ENCODE data around the gene PRXL2C. TPM values are rescaled to one million over a fixed set of nuclear protein-coding genes. Genes with fewer than 3 reads are reported as not detected.

The PRXL2C gene
- total and polyA plus RNA-seq, 9 of the 15 experiments (the other 6 are each of a cell fraction or from before 2014, with no cell fraction given), result 3.6 to 15.3 (median 10.6) TPM

- no peaks in the 10 kb centered on the region; the same call in 2 of the 3 replicates for H3K79me2 ChIP-seq (ENCODE audit: control insufficient read depth, insufficient read depth, low read length)
- no peaks in the 10 kb centered on the region for H3K9me1 ChIP-seq (ENCODE audit: control insufficient read depth, insufficient read depth, low read length)
- H4K20me1 ChIP-seq (replicated peaks; ENCODE audit: control insufficient read depth, insufficient read depth, low read length), result peaks cover 5% of the 10 kb centered on the region; the same call in 1 of the 2 replicates
- H3K9ac ChIP-seq (ENCODE audit: insufficient read depth in 1 of 2, low read depth in 2 of 2, low read length in 2 of 2), result no peak overlapping the region
- H3K36me3 ChIP-seq (ENCODE audit: control insufficient read depth, insufficient read depth, low read length), result no peaks in the 10 kb centered on the region
- 31% methylated on average over 7 of the region's 7 CpGs for WGBS (ENCODE audit: insufficient coverage, low coverage, missing lambda C conversion rate)
- intact Hi-C loops (cut with micrococcal nuclease), result no loop called here
- H2AFZ ChIP-seq (ENCODE audit: low read depth, low read length), result peak overlapping the region; percentile 90
- ChIA-PET CTCF (ENCODE audit: low intra/inter-chr PET ratio) (no interaction called here), POLR2A (no interaction called here)
- H3K9me3 ChIP-seq (replicated peaks; ENCODE audit: control insufficient read depth, insufficient read depth, low read depth, low read length), result no peaks in the 10 kb centered on the region
- FAIRE-seq (no peak), DNase-seq (ENCODE audit: extremely low read depth in 1 of 4, low spot score in 3 of 4) (peak in 1 of 4 experiments; percentile 48), ATAC-seq (peak; percentile 47)
- peaks cover 3 to 4% of the 10 kb centered on the region in 2 experiments; a peak in 2 of 5 replicates for H3K27me3 ChIP-seq (ENCODE audit: control insufficient read depth in 2 of 2, insufficient read depth in 2 of 2, low read length in 2 of 2)
- peaks cover 0 to 18% of the 10 kb centered on the region in 2 experiments; a peak in 3 of 5 replicates for H3K4me1 ChIP-seq (replicated peaks in 1 of 2; ENCODE audit: control insufficient read depth in 2 of 2, insufficient read depth in 2 of 2, low read length in 2 of 2)
- in situ Hi-C loops (cut with MboI), result no loop called here
- no peak overlapping the region for H3K4me3 ChIP-seq
- no TSS peak for BruUV-seq (replicated peaks)
- no peak overlapping the region for H3K27ac ChIP-seq (ENCODE audit: extremely low read depth, low read depth, low read length)
- H3K4me2 ChIP-seq (ENCODE audit: insufficient read depth, low read length), result no peak overlapping the region
- TF ChIP-seq CTCF (IDR thresholded peaks at IDR 0.05 in 2 of 3, conservative IDR thresholded peaks at IDR 0.05 in 1 of 3; ENCODE audit: insufficient read depth in 2 of 3, low read depth in 1 of 3, low read length in 3 of 3), result peak in 1 of 3 experiments; percentile 24; a peak in 1 of 6 replicates
- TF ChIP-seq THAP12 (CRISPR knock-in tag; IDR thresholded peaks at IDR 0.05), result no peak
- no peak for TF ChIP-seq PHB2 (IDR thresholded peaks at IDR 0.05; ENCODE audit: low read depth)
- TF ChIP-seq EGR1 (conservative IDR thresholded peaks at IDR 0.05), result peak; percentile 23; the same call in 1 of the 2 replicates
- no peak for TF ChIP-seq MYNN (IDR thresholded peaks at IDR 0.05)
- no peak for TF ChIP-seq MYNN (CRISPR knock-in tag; IDR thresholded peaks at IDR 0.05)
- TF ChIP-seq ZHX1 (conservative IDR thresholded peaks at IDR 0.05; ENCODE audit: low read length), result no peak
- TF ChIP-seq KAT7 (CRISPR knock-in tag; IDR thresholded peaks at IDR 0.05; ENCODE audit: borderline replicate concordance), result no peak
- no peak for TF ChIP-seq FOXA3 (CRISPR knock-in tag; conservative IDR thresholded peaks at IDR 0.05 in 1 of 2, IDR thresholded peaks at IDR 0.05 in 1 of 2)
- no peak for TF ChIP-seq BDP1 (IDR thresholded peaks at IDR 0.05; ENCODE audit: insufficient read depth, insufficient read length)
- no peak for TF ChIP-seq DDX20 (tag; IDR thresholded peaks at IDR 0.05; ENCODE audit: low read depth)
- TF ChIP-seq NRF1 (conservative IDR thresholded peaks at IDR 0.05 in 1 of 2, IDR thresholded peaks at IDR 0.05 in 1 of 2), result peak; percentile 31 to 43; a peak in 2 of 4 replicates
- TF ChIP-seq FOXM1 (IDR thresholded peaks at IDR 0.05; ENCODE audit: low read depth), result no peak
- no peak for TF ChIP-seq FOXM1 (CRISPR knock-in tag; IDR thresholded peaks at IDR 0.05; ENCODE audit: low read depth)
- TF ChIP-seq, protein P1, sequence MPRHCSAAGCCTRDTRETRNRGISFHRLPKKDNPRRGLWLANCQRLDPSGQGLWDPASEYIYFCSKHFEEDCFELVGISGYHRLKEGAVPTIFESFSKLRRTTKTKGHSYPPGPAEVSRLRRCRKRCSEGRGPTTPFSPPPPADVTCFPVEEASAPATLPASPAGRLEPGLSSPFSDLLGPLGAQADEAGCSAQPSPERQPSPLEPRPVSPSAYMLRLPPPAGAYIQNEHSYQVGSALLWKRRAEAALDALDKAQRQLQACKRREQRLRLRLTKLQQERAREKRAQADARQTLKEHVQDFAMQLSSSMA (CRISPR knock-in tag; IDR thresholded peaks at IDR 0.05), result no peak
- no peak for TF ChIP-seq ADNP (tag; IDR thresholded peaks at IDR 0.05)
Measured at GRCh38 chr9:96620832-96621269, 34.3 kb downstream of the PRXL2C start.
